Measurements from ENCODE around the gene MCEMP1. TPM values are rescaled to one million over a fixed set of nuclear protein-coding genes. Genes with fewer than 3 reads are reported as not detected.

The MCEMP1 gene
- total and polyA plus RNA-seq, 2 of the 13 experiments (the other 11 are each of a cell fraction or from before 2014, with no cell fraction given): not detected

GRCh38 chr19:7629347-7630054 is 47.4 kb upstream of the MCEMP1 start, which contains the start of the genes PET100 and XAB2 (continued):
- TF ChIP-seq, protein P1, sequence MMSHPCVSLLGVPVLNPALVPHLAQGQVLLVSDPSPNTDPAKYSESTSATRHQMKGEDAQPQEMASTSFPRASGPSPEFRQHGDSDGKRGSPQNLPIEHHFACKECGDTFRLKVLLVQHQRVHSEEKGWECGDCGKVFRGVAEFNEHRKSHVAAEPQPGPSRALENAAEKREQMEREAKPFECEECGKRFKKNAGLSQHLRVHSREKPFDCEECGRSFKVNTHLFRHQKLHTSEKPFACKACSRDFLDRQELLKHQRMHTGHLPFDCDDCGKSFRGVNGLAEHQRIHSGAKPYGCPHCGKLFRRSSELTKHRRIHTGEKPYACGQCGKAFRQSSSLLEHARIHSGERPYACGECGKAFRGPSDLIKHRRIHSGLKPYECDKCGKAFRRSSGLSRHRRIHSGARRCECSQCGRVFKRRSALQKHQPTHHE (CRISPR knock-in tag; IDR thresholded peaks at IDR 0.05; ENCODE audit: borderline replicate concordance): 0 out of 2 replicates have a peak, but pooled peaks have one; percentile 65
- TF ChIP-seq ZBTB42 (CRISPR knock-in tag; IDR thresholded peaks at IDR 0.05) (no peak), SOX13 (IDR thresholded peaks at IDR 0.05) (no peak), SOX13 (CRISPR knock-in tag; conservative IDR thresholded peaks at IDR 0.05 in 1 of 2, IDR thresholded peaks at IDR 0.05 in 1 of 2) (0 out of 4 replicates have a peak, but pooled peaks of 1 of the 2 experiments have one; percentile 4), ZNF790 (CRISPR knock-in tag; IDR thresholded peaks at IDR 0.05; ENCODE audit: borderline replicate concordance) (no peak), IKZF1 (IDR thresholded peaks at IDR 0.05) (no peak), ZXDC (CRISPR knock-in tag; IDR thresholded peaks at IDR 0.05) (no peak), NCOR1 (IDR thresholded peaks at IDR 0.05; ENCODE audit: borderline replicate concordance, low read length) (no peak; the same call in 1 of the 2 replicates), POLR2AphosphoS2 (IDR thresholded peaks at IDR 0.05; ENCODE audit: low read depth, low read length) (no peak), CREB1 (IDR thresholded peaks at IDR 0.05) (peak; percentile 98), CREB1 (CRISPR knock-in tag; IDR thresholded peaks at IDR 0.05) (peak; percentile 100), ZNF33B (CRISPR knock-in tag; IDR thresholded peaks at IDR 0.05) (no peak), ZNF562 (CRISPR knock-in tag; IDR thresholded peaks at IDR 0.05; ENCODE audit: borderline replicate concordance) (no peak), ZNF225 (CRISPR knock-in tag; IDR thresholded peaks at IDR 0.05) (no peak), ONECUT2 (CRISPR knock-in tag; IDR thresholded peaks at IDR 0.05) (peak; percentile 63), ZNF766 (CRISPR knock-in tag; IDR thresholded peaks at IDR 0.05; ENCODE audit: borderline replicate concordance) (no peak; the same call in 1 of the 2 replicates), DDIT3 (CRISPR knock-in tag; IDR thresholded peaks at IDR 0.05) (no peak), E2F2 (CRISPR knock-in tag; IDR thresholded peaks at IDR 0.05; ENCODE audit: borderline replicate concordance) (no peak), HNRNPK (IDR thresholded peaks at IDR 0.05; ENCODE audit: low read depth, low read length, poor library complexity, severe bottlenecking) (no peak), BORCS8-MEF2B (CRISPR knock-in tag; IDR thresholded peaks at IDR 0.05) (no peak), TAF15 (IDR thresholded peaks at IDR 0.05; ENCODE audit: low read depth, low read length, poor library complexity, severe bottlenecking) (no peak), ZNF18 (CRISPR knock-in tag; IDR thresholded peaks at IDR 0.05; ENCODE audit: insufficient replicate concordance) (no peak), GTF2F1 (IDR thresholded peaks at IDR 0.05; ENCODE audit: low read length) (no peak), ZNF672 (CRISPR knock-in tag; IDR thresholded peaks at IDR 0.05) (no peak)

Measured in HepG2 (cell line).